NCI-H82 treated with DMSO at 0.1 percent for 48 hours (cell line): Measurements from ENCODE around the gene ATP23.

Source experiments
- DNase-seq: peaks from one replicate; lab custom pipeline; 2025; ENCODE audit not compliant: unreplicated experiment; lab: John Stamatoyannopoulos, UW

Gene ATP23, protein sequence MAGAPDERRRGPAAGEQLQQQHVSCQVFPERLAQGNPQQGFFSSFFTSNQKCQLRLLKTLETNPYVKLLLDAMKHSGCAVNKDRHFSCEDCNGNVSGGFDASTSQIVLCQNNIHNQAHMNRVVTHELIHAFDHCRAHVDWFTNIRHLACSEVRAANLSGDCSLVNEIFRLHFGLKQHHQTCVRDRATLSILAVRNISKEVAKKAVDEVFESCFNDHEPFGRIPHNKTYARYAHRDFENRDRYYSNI

DNA sequence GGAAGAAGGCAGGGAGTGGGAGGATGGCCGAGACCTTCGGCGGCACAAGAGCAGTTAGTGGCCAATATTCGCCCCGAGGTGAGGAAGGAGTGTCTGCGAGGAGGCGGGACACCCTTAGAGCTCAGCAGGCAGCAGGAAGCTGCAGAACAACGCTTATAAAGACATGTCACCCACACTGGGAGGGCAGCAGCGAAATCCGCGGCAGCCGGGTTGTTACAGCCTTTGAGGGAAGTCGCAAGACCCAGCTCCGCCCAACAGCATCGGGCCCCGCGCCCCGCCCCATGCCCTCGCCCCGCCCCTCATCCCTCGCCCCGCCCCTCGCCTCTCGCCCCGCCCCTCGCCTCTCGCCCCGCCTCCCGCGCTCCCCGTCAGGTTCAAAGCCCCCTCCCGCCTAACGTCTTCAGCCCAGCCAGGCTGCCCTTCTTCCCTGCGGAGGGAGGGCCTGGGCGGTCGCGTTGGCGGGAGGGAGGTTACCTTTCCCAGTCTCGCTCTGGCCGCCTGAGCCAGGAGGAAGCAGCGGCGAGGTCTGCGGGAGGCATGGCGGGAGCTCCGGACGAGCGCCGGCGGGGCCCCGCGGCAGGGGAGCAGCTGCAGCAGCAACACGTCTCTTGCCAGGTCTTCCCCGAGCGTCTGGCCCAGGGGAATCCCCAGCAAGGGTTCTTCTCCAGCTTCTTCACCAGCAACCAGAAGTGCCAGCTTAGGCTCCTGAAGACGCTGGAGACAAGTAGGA lies at the start of gene ATP23:
ATP23 (plus strand) TSS at position 403 of the 730 bp plus-strand sequence; CDS start at position 538, 135 bp downstream.
- DNase-seq = peak; percentile 77

DNA sequence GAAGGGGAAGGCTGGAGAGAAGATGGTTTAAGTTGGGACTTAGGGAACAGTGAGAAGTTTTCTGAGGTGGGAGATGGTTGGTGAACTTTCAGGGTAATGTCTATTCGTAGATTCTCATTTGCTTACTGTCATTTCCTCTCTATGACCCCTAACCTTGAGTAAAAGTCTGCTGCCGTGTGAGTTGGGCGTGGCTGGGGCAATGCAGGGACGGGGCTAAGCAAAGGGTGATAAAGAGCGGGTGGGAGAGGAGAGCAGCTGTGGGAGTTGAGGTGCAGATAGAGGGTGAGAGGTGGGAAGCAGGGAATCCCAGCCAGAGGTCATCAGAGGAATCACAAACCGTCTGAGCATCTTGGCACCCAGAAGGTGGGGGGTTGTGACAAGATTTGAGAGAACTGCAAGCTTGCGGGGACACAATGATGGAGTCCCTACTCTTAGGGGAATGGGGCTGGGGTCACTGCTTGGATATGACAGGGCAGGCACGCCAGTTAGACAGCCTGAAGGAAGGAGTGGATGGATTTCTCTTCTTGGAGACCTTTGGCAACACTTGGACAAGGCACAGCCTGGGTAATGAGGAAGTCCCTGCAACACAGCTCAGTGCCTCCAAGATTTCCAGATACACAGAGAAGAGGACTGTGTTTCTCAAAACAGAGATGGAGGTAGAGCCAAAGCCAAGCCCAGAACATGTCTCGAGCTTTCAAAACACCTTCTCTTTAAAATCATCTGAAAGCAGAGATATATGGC lies 49.0 kb upstream of the ATP23 start:
- no peak for DNase-seq

DNA sequence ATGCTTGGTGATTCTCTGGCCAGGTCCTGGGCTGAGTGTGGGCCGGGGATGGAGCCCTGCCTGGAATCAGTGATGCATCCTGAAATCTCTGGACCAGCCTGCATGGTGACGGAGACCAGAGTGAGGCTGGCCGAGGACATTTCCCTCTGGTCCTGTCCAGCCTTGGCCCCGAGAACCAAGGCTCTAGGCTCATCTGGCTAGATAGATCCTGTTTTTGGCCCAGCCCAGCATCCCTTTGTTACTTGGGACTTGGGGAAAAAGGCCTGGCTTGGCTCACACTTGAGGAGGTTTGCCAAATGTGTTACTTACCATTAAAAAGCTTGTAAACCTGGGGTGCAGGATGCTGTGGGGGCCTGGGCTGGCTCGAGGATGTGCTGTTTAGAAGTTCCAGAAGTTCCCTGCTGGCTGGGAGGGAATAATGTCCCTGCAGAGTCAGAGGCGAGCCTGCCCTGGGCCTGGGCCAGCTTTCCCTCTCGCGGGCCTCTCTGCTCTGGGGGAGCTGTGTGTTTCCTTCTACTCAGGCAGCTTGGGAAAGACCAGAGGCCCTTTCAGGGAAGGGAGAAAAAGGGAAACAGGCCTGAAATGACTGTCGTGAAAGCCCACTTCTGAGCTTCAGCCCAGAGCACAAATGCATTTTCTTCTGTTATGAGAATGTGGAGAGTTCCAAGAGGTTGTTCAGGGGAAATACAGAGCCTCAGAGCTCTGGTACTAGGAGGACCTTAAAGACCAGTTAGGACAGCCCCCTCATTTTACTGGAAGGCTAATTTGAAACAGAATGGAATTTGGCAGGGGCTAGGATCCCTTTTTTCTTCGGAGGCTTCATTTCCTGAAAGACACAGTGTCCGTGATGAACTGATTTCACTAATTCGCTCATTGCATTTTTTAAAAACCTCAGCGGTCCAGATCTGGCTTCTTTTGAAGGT lies 47.7 kb upstream of the ATP23 start:
- no peak for DNase-seq

DNA sequence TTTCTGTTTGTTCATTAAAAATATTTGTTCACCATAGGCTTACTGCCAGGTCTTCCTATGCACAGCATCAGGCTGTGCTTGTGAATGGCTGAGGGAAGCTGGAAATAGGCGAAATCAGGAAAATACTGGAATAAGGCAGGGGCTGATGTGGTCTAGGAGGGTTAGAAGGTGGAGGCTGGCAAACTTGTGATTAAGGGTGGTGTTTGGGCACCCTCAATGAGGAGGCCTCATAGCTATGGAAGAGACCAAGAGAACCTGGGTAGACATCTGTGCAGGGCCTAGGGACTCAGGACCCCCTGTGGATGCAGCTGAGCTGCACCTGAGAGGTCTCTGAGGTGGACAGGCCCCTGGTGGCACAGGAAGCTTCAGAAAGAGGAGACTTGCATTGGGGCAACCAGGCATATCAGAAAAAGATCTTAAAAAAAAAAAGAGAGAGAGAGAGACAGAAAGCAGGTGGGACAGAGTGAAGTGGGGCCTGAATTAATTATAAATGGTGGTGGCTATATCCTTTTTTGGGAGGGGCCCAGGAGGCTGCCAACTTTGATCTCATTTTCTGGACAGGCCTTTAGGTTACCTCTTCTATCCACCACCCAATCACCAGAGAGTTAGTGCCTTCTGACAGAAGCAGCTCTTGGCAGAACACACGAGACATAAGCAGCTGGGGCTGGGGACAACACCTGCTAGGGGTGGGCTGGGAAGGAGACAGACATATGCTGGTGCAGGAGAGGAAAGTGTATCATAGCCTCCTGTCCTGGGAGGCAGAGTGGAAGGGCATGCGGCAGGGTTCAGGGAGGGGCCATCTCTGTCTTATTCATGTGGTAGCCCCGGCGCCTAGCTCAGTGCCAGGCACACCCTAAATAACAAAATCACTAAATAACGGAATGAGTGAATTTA lies 46.7 kb upstream of the ATP23 start:
- peak; percentile 40 for DNase-seq

DNA sequence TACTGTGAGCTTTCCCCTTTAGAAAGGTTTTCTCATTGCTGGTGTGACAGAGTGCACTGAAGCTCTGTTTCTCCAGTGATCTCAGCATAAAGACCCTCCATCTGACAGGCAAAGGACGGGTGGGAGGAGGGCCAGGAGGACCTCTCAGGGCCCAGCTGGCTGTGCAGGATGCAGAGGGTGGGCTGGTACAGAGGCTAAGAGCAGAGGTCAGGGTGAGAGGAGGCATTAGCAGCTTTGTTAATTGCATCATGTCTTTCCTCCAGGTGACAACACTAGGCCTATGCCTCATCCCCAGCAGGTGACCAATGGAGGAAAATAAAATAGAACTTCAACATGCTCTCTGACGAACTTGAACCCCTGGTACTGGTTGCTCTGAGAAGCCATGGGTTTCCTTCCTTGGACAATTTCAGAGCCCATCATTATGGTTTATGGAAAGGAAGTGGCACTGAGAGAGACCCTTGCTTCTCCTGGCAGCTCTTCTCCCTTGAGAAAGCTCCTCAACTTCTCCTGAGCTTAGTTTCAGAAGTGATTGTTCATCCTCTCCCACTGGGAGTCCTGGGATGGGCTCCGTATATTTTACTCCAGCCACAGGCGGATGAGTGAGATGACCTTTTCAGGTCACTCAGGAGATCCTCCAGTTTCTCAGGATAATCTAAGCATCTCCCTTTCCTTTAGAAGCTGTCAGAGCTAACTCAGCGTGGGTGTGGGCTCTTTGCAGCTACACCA lies 45.8 kb upstream of the ATP23 start:
- no peak for DNase-seq

DNA sequence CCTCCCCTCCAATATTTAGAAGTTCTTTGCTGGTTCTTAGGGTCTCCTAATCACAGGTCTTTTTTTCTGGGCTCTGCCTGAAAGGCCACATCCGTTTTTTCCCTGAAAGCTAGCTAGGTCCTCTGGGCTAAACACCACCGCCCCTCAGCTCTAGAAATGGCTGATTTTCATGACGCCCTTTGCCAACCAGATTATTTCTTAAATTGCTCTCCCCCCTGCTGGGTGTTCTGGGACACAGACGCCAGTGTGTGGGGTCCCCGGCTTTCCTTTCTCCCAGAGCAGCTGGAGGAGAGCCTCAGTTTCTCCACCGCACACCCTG lies 45.3 kb upstream of the ATP23 start:
- no peak for DNase-seq

DNA sequence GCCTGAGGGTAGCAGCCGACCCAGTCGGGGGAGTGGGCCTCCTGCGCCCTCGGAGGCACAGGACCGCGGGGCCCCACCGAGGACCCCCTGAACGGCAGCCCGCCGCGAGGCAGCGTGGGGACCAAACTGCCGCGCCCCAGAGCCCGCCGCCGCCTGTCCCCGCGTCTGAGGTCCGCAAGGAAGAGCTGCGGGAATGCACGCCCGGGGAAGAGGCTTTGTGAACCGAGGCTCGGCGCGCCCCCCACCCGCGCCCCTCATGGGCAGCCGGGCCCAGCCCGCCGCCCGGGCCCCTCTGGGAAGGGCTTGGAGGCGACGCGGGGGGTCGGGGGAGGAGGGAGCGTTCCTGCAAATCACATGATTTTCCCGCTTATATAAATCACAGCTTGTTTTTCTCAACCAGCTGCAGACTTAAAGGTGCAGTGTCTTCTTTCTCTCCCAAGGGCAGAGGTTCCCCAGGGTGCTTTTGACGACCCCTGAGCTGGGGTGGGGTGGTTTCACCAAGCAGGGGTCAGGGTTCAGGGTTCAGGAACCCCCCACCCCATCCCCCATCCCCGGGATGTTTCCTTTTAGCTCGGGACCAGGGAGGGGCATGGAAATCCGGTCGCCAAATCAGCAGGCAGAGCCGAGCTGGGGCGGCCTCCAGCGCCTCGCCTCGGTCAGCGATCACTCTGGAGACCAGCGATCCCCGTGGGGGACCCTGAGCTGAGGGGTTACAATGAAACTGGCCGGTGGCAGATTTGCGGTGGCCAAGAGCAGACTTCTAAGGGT lies 44.7 kb upstream of the ATP23 start:
- no peak for DNase-seq

DNA sequence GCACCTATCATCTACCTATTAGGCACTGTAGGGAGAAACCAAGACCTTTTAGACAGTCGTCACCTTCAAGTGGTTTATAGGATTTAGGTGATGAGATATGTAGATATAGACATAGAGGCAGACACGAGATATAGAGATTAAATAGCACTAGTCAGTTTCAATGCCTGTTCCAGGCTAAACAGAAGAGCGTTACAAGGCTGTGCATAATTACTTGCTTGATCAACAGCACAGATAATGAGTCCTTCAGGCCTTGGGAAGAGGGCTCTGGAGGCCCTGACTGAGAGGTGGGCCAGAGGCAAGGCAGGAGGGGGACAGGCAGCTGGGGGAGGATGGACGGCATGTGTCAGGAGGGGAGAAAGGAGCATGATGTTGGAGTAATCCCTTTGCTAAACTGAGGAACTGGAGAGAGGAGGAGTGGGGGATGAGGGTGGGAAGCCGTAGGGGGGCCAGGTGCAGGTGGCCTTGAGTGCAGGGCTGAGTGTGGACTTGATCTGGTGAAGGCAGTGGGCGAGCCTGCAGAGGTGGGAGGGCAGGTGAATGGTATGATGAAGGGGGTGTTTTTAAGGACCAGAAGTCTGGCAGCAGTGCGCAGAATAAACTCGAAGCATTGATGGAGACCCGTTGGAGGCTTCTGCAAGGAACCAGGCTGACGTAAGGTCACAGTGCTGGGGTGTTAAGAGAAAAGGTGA lies 43.9 kb upstream of the ATP23 start:
- DNase-seq = no peak

DNA sequence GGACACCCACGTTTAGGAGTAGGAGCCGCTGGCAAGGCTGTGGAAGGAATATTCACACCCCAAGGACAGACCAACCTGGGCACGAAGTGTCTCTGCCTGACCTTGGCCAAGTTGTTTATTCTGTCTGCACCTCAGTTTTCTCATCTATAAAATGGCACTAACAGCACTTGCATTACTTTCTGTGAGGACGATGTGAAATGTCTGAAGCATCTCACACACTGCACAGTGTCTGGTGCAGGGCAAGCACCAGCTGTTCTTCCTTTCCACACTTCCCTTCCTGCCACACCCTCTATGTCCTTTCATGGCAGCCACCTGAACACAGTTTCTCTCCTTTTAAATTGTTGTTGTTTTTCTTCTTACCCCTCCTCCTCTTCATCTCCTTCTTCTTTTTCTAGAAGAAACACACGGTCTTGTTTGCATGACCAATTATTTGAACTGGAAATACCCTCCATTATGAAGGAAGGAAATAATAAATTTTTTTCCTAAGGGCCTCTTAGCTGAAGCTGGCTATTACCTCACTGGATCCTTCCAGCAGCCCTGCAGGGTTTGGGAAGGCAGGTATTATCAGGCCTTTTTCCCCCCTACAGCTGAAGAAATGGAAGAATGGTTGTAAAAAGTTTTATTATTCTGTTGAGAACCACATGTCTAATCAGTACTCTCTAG lies 42.9 kb upstream of the ATP23 start:
- no peak for DNase-seq

DNA sequence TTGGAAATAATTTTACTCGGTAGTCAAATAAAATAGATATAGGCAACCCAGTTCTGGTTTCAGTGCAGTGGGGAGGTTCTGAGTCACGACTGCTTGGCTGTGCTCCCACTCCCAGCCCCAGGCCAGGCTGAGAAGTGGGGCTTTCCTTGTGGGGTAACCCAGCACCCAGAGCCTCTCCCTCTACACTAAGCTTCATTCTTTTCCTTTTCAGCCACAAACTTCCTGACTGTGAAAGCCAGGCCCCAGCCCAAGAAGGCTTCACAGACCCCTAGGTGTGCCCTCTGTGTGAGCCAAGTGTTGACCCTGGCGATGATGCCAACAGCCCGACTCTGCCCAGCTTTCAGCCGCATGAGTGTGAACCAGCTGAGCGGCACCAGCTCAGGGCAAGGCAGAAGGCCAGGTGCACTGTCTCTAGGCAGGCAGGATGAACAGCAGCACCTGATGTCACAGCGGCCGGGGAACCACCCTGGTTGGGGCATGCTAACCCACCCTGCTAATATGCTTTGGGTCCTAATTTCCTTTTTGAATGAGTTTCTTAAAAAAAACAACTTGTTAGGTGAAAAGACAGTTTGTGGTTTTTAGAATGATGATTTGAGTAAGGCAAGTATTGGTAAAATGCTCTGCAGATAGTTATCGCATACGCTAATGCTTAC lies 42.2 kb upstream of the ATP23 start:
- no peak for DNase-seq

DNA sequence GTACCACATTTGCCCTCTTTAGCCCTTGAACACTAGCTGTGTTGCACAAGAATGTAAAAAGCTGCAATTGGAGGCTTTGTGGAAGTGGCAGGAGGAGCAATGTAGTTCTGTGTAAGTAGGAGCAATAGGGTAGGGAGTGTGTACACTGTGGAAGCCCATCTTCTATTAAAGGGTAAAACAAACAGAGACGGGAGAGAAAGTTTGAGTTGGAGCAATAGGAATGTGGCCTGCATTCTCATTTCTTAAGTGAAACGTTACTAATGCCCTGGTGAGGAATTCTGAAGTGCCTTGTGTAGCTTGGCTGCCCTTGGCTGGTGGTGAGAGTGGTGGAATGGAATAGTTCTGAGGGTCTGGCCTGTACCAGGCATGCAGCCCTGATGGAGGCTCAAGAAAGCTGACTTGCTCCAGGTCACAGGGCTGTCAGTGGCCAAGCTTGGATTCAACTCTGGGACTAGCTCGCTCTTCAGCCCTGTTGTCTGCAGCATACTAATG lies 38.8 kb upstream of the ATP23 start:
- DNase-seq = no peak

DNA sequence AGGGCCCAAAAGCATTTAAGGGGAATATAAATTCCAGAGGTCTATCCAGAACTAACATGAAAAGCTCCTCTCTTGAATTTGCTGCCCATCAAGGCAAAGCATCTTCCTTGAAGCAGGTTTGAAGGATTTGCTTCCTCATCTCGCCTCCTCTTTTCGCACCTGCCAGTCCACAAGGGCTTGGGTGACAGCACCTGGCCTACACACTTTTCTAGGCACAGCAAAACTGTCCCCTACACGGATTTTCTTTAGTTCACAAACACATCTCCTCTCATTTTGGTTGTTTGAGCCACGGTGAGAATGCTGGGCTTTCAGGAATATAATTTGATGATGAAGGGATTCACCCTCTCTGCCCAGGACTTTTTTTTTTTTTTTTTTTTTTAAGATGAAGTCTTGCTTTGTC lies 36.9 kb upstream of the ATP23 start:
- DNase-seq = no peak

DNA sequence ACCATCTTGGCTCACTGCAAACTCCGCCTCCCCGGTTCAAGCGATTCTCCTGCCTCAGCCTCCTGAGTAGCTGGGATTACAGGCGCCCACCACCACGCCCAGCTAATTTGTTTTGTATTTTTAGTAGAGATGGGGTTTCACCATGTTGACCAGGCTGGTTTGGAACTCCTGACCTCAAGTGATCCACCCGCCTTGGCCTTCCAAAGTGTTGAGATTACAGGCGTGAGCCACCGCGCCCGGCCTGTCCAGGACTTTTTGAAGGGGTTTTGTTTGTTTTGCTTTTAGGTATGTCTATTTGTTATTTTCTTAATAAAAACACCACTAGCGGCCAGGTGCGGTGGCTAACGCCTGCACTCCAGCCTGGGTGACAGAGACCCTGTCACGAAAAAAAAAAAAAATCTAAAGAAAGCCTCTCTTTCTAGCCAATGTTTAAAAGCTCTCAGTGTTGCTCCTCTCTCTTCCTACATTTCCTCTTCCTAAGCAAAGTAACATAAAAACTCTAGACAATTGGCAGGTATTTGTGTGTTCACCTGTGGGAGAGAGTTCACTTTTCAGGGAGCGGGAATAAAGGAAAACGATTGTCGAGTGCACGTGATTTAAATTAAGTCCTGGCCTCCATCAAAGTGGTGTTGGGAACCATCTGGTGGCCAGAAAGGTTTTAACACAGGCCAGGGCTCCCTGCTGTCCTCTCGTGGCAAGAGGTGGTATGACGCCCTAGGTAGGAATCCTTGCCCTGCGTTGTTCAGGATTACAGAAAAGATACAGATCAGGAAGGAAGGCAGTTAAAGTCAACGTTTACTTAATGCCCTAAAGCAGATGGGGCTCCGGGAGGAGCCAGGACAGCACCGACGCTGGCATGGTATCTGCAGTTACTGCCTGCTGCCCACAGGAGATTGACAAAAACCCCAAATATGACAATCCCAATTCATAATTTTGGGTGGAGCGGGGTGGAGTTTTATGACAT lies 36.2 kb upstream of the ATP23 start:
- peak; percentile 80 for DNase-seq

DNA sequence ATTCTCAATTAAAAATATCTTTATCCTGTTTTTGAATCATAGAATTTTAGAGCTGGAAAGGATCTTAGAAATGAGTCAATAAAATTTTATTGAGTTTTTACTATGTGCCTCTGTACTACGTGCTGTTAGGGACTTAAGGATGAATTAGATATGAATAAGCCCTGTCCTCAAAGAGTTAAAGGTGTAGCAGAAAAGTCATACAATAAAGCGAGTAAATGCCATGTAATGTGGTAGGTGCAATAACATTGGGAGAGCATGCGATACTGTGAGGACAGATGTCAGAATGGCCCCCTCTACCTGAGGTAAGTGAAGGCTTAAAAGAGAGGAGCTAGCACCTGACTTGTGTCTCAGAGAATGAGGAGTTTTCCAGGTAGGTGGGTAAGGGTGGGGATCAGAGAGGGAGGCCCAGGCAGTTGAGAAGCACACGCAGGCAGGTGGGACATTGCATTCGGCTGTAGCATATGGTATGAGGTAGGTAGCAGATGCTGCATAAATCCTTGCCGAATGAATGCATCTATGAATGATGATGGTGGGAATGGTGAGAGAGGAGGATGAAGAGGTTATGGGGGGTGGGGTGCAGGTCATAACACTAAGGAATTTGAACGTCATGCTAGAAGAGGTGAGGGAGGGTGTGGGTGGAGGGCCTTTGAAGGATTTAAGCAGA lies 35.4 kb upstream of the ATP23 start:
- no peak for DNase-seq

DNA sequence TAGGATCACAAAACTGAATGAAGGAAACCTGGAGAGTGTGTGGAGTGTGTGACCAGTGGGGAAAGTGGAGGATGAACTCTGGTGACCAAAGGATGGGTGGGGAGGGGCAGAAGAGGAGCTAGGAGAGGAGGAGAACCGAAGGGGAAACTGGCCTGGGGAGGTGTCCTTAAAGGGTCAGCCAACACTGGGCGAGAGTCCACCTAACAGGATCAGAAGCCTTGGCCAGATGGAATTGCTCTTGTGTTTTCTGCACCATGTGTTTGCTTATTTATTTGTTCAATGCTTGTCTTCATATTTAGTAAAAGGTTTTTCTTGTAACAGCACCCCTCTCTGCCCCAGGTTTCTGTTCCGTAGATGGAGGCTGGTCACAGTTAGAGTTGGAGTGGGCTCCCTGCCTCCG lies 34.5 kb upstream of the ATP23 start:
- DNase-seq = no peak
